Measurements from ENCODE around the gene INTS3.

Gene INTS3, protein sequence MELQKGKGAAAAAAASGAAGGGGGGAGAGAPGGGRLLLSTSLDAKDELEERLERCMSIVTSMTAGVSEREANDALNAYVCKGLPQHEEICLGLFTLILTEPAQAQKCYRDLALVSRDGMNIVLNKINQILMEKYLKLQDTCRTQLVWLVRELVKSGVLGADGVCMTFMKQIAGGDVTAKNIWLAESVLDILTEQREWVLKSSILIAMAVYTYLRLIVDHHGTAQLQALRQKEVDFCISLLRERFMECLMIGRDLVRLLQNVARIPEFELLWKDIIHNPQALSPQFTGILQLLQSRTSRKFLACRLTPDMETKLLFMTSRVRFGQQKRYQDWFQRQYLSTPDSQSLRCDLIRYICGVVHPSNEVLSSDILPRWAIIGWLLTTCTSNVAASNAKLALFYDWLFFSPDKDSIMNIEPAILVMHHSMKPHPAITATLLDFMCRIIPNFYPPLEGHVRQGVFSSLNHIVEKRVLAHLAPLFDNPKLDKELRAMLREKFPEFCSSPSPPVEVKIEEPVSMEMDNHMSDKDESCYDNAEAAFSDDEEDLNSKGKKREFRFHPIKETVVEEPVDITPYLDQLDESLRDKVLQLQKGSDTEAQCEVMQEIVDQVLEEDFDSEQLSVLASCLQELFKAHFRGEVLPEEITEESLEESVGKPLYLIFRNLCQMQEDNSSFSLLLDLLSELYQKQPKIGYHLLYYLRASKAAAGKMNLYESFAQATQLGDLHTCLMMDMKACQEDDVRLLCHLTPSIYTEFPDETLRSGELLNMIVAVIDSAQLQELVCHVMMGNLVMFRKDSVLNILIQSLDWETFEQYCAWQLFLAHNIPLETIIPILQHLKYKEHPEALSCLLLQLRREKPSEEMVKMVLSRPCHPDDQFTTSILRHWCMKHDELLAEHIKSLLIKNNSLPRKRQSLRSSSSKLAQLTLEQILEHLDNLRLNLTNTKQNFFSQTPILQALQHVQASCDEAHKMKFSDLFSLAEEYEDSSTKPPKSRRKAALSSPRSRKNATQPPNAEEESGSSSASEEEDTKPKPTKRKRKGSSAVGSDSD

DNA sequence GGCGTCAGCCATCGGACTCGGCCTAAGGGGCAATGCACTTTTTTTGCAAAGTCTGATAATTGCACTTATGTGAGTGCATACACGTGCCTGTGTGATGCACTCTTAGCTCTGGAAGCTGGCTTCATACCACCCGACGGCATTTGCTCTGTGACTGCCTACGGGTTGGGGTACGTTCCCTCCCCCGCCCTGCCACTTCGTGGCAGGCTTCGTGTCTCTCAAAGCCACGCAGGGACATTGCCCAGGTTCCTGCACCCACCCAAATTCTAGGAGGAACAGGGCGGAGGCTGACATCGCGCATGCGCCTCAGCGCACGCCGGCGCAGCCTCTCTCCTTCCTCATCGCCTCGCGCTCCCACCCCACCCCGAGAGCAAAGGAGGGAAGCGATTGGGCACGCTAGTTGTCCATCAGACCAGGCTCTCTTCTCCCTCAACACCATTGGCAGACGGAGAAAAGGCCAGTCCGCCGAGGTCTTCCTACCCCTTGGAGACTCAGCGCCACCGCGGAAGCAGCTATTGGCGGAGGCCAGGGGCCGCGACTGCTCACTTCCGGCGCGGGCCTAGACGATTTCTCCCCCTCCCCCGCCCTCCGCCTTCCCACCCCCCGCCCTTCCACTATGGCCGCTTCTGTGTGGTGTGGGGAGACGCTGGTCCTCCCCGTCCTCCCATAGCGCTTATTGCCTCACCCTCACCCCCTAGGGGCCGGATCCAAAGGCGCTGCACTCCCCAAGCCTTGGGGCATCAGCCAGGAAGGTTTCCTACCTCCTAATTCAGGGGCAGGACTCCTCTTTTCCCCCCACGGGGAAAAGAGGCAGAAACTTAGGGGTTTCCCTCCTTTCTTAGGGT lies at the start of gene INTS3:
Gene INTS3, plus strand, starts transcription at position 588 of the 842 bp plus-strand sequence. CDS start 585 bp downstream, outside the sequence.
- in situ Hi-C loops (cut with MboI; ENCODE audit: low sequenced_read_pairs), result no loop called here

DNA sequence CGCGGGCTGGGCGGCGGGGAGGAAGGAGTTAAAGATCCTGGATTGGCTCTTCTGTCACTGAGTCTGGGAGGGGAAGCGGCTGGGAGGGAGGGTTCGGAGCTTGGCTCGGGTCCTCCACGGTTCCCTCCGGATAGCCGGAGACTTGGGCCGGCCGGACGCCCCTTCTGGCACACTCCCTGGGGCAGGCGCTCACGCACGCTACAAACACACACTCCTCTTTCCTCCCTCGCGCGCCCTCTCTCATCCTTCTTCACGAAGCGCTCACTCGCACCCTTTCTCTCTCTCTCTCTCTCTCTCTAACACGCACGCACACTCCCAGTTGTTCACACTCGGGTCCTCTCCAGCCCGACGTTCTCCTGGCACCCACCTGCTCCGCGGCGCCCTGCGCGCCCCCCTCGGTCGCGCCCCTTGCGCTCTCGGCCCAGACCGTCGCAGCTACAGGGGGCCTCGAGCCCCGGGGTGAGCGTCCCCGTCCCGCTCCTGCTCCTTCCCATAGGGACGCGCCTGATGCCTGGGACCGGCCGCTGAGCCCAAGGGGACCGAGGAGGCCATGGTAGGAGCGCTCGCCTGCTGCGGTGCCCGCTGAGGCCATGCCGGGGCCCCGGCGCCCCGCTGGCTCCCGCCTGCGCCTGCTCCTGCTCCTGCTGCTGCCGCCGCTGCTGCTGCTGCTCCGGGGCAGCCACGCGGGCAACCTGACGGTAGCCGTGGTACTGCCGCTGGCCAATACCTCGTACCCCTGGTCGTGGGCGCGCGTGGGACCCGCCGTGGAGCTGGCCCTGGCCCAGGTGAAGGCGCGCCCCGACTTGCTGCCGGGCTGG lies 49.1 kb upstream of the INTS3 start, which contains the start of gene NPR1:
Gene NPR1, plus strand, starts transcription at position 170 of the 818 bp plus-strand sequence. Its CDS starts 421 bp downstream, at position 591.
- in situ Hi-C loops (cut with MboI; ENCODE audit: low sequenced_read_pairs), result loop anchor here (10.0 kb wide), 1 partner anchor 286 kb away; the partner anchor contains the start of genes CREB3L4 and SLC39A1

DNA sequence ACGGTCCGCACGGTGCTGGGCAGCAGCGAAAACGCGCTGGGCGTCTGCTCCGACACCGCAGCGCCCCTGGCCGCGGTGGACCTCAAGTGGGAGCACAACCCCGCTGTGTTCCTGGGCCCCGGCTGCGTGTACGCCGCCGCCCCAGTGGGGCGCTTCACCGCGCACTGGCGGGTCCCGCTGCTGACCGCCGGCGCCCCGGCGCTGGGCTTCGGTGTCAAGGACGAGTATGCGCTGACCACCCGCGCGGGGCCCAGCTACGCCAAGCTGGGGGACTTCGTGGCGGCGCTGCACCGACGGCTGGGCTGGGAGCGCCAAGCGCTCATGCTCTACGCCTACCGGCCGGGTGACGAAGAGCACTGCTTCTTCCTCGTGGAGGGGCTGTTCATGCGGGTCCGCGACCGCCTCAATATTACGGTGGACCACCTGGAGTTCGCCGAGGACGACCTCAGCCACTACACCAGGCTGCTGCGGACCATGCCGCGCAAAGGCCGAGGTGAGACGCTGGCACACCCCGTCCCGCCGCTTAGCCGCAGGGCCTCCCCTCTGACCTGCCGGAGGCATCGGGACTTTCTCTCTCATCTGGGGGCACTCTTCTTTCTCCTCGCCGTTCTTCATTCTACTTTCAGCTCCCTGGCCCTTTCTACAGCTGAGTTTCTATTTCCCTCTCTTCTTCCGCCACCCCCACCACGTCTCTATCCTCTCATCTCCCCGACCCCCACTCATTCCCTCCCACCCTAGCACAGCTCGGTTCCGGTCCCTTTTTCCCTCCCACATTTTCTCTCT lies 48.3 kb upstream of the INTS3 start:
- in situ Hi-C loops (cut with MboI; ENCODE audit: low sequenced_read_pairs), result loop anchor here (10.0 kb wide), 1 partner anchor 285 kb away; the partner anchor contains the start of genes CREB3L4 and SLC39A1

DNA sequence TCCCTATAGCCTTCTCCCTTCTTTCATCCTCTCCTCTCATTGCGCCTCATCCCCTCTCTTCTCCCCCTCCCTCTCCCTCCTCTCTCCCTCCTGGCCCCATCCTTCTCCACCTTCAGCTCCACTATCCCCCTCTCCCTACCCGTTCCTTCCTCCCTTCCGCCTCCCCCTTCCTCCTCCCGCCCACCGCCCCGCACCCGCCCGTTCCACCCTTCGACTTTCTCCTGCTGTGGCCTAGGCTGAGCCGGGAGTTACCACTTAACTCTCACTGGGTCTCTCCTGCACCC lies 47.8 kb upstream of the INTS3 start:
- in situ Hi-C loops (cut with MboI; ENCODE audit: low sequenced_read_pairs), result no loop called here

DNA sequence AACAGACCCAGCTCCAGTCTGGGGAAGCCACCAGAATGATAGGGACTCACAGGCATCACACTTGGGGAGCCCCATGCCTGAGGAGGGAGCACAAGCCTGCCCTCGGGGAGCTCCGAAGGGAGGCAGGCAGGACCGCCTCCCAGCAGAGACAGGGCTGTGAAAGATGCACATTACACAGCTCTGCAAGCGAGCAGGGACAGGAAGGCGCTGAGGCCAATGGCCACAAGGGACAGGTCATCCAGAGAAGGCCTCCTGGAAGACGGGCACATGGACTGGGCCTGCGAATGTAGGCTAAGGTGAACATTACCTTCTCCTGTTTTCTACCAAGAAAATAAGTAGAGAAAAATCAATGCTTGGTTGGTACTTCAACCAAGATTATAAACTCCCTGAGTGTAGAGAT lies 45.1 kb upstream of the INTS3 start:
- in situ Hi-C loops (cut with MboI; ENCODE audit: low sequenced_read_pairs), result no loop called here

DNA sequence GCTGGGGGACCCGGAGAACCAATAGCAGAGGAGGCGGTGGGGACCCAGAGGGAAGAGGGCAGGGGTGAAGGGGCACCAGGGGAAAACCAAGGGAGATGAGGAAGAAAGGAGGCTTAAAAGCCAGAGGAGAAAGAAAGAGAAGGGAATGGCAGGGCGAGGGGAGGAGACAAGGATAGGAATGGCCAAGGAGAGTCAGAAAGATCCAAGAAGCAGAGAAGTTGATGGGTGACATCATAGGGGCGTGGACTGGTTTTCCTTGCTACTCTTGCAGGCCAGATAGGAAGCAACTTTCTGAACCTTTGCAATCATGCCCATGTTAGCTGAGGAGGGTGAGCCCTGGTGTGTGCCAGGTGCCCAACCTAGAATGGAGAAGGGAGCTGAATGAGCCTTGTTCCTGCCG lies 44.0 kb upstream of the INTS3 start:
- in situ Hi-C loops (cut with MboI; ENCODE audit: low sequenced_read_pairs), result no loop called here

DNA sequence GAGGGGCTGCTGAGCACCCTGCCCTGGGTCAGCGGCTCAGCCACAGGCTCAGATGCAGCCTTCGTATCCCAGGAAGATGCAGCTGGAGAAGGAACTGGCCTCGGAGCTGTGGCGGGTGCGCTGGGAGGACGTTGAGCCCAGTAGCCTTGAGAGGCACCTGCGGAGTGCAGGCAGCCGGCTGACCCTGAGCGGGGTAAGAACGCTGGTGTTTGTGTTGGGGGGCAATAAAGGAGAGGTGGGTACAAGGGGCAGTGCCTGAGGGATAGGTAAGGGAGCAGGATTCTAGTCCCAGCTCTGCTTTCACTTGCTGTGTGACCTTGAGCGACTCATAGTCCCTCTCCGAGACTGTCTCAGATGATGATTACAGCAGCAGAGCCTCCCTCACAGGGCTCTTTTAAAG lies 43.0 kb upstream of the INTS3 start:
- in situ Hi-C loops (cut with MboI; ENCODE audit: low sequenced_read_pairs), result no loop called here

DNA sequence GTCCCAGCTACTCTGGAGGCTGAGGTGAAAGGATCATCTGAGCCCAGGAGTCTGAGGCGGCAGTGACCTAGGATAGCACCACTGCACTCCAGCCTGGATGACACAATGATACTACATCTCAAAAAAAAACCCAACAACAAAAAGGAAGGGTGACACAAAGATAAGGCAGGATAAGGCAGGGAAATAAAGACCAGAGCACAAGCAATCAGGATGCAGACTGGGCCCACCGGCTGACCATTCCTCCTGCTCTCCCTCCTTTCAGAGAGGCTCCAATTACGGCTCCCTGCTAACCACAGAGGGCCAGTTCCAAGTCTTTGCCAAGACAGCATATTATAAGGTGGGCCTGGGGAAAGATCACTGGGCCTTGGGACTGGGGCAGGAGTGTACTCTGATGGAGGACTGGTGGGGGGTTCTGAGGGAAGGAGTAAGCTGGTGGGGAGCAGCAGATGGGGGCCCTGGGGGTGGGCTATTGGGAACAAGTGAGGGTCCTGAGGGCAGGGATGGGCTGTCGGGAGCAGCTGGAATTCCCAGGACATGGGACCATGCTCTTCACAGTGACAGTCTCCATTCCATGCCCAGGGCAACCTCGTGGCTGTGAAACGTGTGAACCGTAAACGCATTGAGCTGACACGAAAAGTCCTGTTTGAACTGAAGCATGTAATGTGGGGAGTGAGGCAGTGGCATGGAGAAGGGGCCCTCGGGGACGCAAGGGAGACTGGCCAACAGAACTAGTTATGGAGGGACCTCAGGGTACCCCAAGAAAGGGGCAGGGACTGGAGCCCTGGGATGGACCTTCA lies 42.1 kb upstream of the INTS3 start:
- in situ Hi-C loops (cut with MboI; ENCODE audit: low sequenced_read_pairs), result no loop called here

DNA sequence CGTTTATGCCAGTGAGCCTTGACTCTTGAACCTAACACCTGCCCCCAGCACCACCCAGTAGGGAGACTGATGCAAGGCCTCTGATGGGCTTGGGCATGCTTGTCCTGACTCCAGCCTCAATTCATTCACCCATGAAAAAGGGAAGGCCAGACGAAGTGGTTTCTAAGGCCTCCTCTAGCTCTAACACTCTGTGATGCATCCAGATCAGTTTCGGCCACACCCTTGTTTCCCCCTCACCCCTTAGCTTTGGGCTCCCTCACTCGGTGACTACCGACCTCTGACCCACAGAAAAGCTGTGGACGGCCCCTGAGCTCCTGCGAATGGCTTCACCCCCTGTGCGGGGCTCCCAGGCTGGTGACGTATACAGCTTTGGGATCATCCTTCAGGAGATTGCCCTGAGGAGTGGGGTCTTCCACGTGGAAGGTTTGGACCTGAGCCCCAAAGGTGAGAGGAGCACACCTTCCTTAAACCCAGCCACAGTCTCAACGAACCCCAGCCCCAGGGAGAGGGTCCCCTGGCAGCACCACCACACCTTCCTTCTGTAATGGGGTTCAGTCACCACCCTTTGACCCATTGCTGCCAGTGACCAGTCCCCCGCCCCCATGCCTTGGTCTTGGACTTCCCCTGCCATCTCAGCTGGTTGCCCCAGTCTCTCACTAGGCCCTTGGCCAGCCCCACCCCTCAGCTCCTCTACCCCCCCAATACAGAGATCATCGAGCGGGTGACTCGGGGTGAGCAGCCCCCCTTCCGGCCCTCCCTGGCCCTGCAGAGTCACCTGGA lies 40.3 kb upstream of the INTS3 start:
- in situ Hi-C loops (cut with MboI; ENCODE audit: low sequenced_read_pairs), result no loop called here

DNA sequence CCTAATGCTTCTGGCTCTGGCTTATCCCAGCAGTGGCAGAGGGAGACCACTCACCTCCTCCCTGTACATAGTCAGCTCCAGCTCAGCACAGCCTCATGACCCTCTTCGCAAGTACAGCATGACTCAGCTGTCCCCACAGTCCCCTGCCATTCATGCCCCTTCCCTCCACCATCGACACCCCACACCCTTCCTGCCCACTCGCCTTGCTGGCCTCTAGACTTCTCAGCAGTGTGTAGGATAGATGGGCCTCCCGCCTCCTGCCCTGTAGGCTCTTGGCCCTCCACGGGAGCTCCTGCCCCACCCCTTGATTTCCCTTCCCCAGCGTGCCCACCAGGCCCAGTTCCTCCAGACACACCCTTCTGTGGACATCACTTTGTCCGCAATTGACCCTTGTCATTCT lies 39.6 kb upstream of the INTS3 start:
- in situ Hi-C loops (cut with MboI; ENCODE audit: low sequenced_read_pairs), result no loop called here

DNA sequence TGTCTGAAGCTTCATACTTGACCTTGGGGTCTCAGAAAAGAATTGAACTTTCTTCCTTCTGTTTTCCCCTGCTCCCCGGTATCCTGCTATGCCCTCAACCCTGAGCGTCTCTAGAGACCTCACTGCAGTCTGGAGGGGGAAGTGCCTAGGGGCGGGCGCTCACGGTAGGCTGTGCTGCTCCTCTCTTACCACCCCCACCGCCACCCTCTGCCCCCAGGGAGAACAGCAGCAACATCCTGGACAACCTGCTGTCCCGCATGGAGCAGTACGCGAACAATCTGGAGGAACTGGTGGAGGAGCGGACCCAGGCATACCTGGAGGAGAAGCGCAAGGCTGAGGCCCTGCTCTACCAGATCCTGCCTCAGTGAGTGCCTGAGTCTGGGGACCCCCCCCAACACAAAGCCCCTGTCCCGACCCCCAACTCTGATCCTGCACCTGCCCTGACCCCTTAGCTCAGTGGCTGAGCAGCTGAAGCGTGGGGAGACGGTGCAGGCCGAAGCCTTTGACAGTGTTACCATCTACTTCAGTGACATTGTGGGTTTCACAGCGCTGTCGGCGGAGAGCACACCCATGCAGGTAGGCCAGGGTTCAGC lies 39.0 kb upstream of the INTS3 start:
- in situ Hi-C loops (cut with MboI; ENCODE audit: low sequenced_read_pairs), result no loop called here

DNA sequence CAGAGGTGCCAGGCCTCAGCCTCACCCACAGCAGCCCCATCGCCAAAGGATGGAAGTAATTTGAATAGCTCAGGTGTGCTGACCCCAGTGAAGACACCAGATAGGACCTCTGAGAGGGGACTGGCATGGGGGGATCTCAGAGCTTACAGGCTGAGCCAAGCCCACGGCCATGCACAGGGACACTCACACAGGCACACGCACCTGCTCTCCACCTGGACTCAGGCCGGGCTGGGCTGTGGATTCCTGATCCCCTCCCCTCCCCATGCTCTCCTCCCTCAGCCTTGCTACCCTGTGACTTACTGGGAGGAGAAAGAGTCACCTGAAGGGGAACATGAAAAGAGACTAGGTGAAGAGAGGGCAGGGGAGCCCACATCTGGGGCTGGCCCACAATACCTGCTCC lies 34.4 kb upstream of the INTS3 start:
- in situ Hi-C loops (cut with MboI; ENCODE audit: low sequenced_read_pairs), result no loop called here

DNA sequence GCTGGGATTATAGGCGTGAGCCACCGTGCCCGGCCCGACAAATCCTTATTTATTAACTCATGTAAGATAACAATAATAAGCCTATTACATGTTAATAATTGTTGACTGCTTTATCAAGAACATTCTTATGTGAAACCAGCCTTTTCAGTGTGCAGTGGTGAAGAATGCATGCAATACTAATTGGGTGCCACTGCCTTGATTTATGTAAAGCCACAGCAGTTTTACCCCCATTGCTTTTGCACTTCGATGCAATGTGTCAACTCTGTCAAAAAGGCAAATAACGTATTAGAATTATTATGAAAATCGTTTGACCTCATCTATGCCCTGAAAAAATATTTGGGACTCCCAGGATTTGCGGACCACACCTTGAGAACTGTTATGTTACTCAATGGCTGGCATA lies 31.1 kb upstream of the INTS3 start:
- in situ Hi-C loops (cut with MboI; ENCODE audit: low sequenced_read_pairs), result no loop called here

DNA sequence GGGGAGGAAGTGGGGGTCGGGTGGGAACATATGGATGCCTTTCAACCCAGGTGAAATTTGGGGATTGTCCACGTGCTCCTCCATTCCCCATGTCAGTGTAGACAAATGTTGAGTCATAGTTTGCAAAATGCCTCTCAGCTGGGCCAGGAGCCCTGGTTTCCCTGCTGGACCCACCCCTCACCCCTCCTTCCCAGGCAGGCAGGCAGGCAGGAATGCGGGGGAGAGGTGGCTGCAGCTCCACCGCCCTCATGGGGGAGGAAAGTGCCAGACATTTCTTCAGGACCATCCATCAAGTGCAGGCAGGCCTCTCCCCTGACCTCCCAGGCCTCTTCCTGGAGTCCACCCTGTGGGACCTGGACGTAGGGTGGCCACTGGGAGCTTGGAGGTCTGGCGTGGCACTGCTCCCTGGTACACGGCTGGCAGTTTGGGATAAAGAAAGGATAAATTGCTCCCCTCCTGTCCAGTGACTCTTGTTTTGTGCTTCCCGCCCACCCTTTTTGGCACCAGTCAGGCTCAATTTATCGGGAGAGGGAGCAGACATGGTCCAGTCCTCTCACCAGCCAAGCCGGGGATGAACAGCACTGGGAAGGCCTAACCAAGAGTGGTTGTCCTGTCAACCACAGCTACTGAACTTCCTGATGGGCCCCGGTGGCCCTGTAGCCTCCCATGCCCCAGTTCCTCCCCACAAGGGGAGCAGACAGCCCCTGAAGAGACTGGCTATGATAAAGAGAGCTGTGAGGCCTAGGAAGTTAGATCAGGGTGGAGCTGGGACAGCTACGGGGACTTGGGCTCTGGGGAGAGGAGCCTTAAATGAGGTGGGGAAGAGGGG lies 30.4 kb upstream of the INTS3 start:
- in situ Hi-C loops (cut with MboI; ENCODE audit: low sequenced_read_pairs), result no loop called here

DNA sequence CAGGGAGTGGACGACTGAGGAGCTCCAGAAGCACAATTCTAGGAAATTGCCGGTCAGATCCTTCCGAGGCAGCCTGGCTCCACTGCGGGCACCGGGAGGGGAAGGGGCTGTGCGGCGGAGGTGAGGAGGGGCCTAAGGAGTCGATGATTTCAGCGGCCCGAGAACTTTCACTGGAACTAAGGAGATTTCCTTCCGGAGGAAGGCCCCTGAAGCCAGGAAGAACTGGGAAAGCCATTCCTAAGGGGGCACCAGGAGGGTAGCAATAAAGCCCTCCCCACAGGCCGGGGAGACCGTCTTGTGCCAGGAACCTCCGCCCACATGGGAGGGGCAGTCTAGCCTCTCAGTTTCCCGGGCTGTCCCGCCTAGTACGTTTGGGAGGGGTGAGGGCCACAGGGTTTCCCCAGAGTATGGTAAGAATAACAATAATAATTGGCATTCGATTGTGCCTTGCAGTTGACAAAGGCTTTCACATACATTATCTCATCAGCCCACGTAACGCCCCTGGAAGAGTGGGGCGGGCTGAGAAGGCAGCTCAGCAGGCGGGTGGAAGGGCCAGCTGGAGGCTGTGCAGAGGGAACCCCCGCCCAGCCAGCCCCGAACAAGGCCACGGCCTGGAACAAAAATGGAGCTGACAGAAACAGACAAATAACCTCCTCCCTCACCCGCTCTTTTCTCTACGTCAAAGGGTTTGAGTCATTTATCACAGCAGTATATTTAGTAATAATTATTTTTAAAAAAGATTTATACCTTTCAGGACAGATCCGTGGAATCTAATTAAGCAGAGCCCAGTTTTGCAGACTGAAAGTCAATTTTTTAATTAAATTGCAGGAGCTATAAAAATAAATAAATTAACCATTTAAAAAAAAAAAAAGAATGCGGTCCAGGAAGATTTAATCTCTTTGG lies 29.6 kb upstream of the INTS3 start:
- in situ Hi-C loops (cut with MboI; ENCODE audit: low sequenced_read_pairs), result no loop called here
